Breast epithelium (tissue), 4 donors: ENCODE measurements around the gene PLCH1. TPM values are rescaled to one million over a fixed set of nuclear protein-coding genes. Genes with fewer than 3 reads are reported as not detected.

ENCODE experiments used
- DNase-seq, 2 donors: peaks; one replicate each; pipeline ENCODE4 v3.0.0-alpha.2; 2019; ENCODE audit warnings: low spot score in 2 of 2
- H3K27ac ChIP-seq, 2 donors: fragments of 200-600 bp; sonication (generic) in 1 of 2; one replicate each; pipeline ENCODE4 v1.5.1; 2016 to 2019; ENCODE audit warnings: mild to moderate bottlenecking in 1 of 2
- H3K27me3 ChIP-seq, 2 donors: fragments of 200-600 bp; sonication (generic) in 1 of 2; one replicate each; pipeline versions ENCODE4 v1.5.1 to v1.6.0; 2017 to 2019; ENCODE audit warnings: control low read depth in 1 of 2, mild to moderate bottlenecking in 1 of 2
- H3K36me3 ChIP-seq: fragments of 200-600 bp; one replicate; pipeline ENCODE4 v1.5.1; 2019
- H3K4me1 ChIP-seq, 2 donors: fragments of 200-600 bp; sonication (generic); one replicate each; pipeline ENCODE4 v1.5.1; 2016 to 2019; ENCODE audit warnings: control low read depth in 1 of 2
- H3K4me3 ChIP-seq, 3 donors: fragments of 200-600 bp; sonication (generic); 1 replicate in 2 of 3; 2 replicates in 1 of 3; pipeline ENCODE4 v1.5.1; 2016 to 2019; ENCODE audit warnings: mild to moderate bottlenecking in 3 of 3, moderate library complexity in 2 of 3
- H3K9me3 ChIP-seq, 2 donors: fragments of 200-600 bp; sonication (generic) in 1 of 2; one replicate each; pipeline ENCODE4 v1.5.1; 2016 to 2019; ENCODE audit warnings: control low read depth in 1 of 2
- CTCF ChIP-seq, 3 donors: fragments of 450-650 bp; IDR thresholded peaks; one replicate each; pipeline ENCODE4 v1.5.1; 2016 to 2017; ENCODE audit warnings: antibody characterized with exemption in 3 of 3, mild to moderate bottlenecking in 3 of 3, moderate library complexity in 3 of 3
- POLR2A ChIP-seq: fragments of 450-650 bp; IDR thresholded peaks from one replicate; pipeline ENCODE4 v1.6.1; 2016; ENCODE audit warnings: antibody characterized with exemption, mild to moderate bottlenecking, moderate library complexity
- POLR2AphosphoS5 ChIP-seq, 3 donors: sonication (generic); formaldehyde crosslinking; IDR thresholded peaks; one replicate each; pipeline ENCODE4 v1.6.1; 2017; ENCODE audit warnings: antibody characterized with exemption in 3 of 3
- intact Hi-C: fragments of 100-400 bp; cut with DNase I; formaldehyde crosslinking; loops from one replicate; pipeline ENCODE4 v1.15.1; 2023; ENCODE audit warnings: low total_unique reads
- total RNA-seq, 3 donors: library from RNA; depleted of rRNA; stranded (reverse); fragments of >200 nt; gene quantifications; one replicate each; pipeline ENCODE4 v1.1.0, GENCODE V29; 2016

The PLCH1 gene
- total RNA-seq, 3 donors from 2014 or later = 2.0 to 3.4 TPM; not detected in 1

GRCh38 chr3:155465664-155466063 lies 279.2 kb downstream of the PLCH1 start:
- no peak for DNase-seq
- Histone ChIP-seq H3K4me3 (no peak overlapping the region), H3K36me3 (no peaks in the 10 kb centered on the region), H3K4me1 (no peaks in the 10 kb centered on the region), H3K27me3 (no peaks in the 10 kb centered on the region), H3K27ac (no peak overlapping the region), H3K9me3 (peaks cover 4 to 27% of the 10 kb centered on the region in 2 donors)
- TF ChIP-seq POLR2AphosphoS5 (IDR thresholded peaks at IDR 0.05) = no peak
- intact Hi-C loops = no loop called here

- no peaks in the 10 kb centered on the region for H3K36me3 ChIP-seq
- no peaks in the 10 kb centered on the region for H3K4me1 ChIP-seq
- H3K4me3 ChIP-seq = no peak overlapping the region
- intact Hi-C loops = no loop called here
- peaks cover 0 to 19% of the 10 kb centered on the region in 2 donors for H3K9me3 ChIP-seq
- H3K27me3 ChIP-seq = no peaks in the 10 kb centered on the region
- no peak overlapping the region for H3K27ac ChIP-seq
- TF ChIP-seq POLR2AphosphoS5 (IDR thresholded peaks at IDR 0.05) (no peak), CTCF (IDR thresholded peaks at IDR 0.05) (no peak), POLR2A (no peak)
- DNase-seq = no peak
These were observed 282.2 kb downstream of the PLCH1 start for GRCh38 chr3:155462672-155463071.

GRCh38 chr3:155457591-155457990 lies 287.3 kb downstream of the PLCH1 start:
- no peak for DNase-seq
- H3K4me1 ChIP-seq = no peaks in the 10 kb centered on the region
- no peak overlapping the region for H3K4me3 ChIP-seq
- H3K9me3 ChIP-seq = no peaks in the 10 kb centered on the region
- no peaks in the 10 kb centered on the region for H3K36me3 ChIP-seq
- no peak overlapping the region for H3K27ac ChIP-seq
- no peaks in the 10 kb centered on the region for H3K27me3 ChIP-seq
- TF ChIP-seq POLR2AphosphoS5 (IDR thresholded peaks at IDR 0.05) (no peak), POLR2A (no peak), CTCF (IDR thresholded peaks at IDR 0.05) (no peak)
- intact Hi-C loops = no loop called here

- intact Hi-C loops = no loop called here
- TF ChIP-seq POLR2AphosphoS5 (IDR thresholded peaks at IDR 0.05) (no peak), POLR2A (no peak), CTCF (IDR thresholded peaks at IDR 0.05) (no peak)
- no peaks in the 10 kb centered on the region for H3K27me3 ChIP-seq
These were observed 289.1 kb downstream of the PLCH1 start for GRCh38 chr3:155455765-155456164.

GRCh38 chr3:155453512-155453911 lies 291.4 kb downstream of the PLCH1 start:
- H3K27ac ChIP-seq = no peak overlapping the region
- intact Hi-C loops = no loop called here
- no peaks in the 10 kb centered on the region for H3K36me3 ChIP-seq
- no peaks in the 10 kb centered on the region for H3K27me3 ChIP-seq
- no peak overlapping the region for H3K4me3 ChIP-seq
- H3K4me1 ChIP-seq = no peaks in the 10 kb centered on the region
- TF ChIP-seq CTCF (IDR thresholded peaks at IDR 0.05) (no peak), POLR2A (no peak), POLR2AphosphoS5 (IDR thresholded peaks at IDR 0.05) (no peak)
- no peak for DNase-seq
- H3K9me3 ChIP-seq = no peaks in the 10 kb centered on the region

More at GRCh38 chr3:155455765-155456164, 289.1 kb downstream of the PLCH1 start:
- Histone ChIP-seq H3K4me1 (no peaks in the 10 kb centered on the region), H3K9me3 (no peaks in the 10 kb centered on the region), H3K36me3 (no peaks in the 10 kb centered on the region), H3K4me3 (no peak overlapping the region), H3K27ac (no peak overlapping the region)
- DNase-seq = no peak
